Neural progenitor cell (in vitro differentiated cells): ENCODE data around the gene SF3A1. TPM values are rescaled to one million over a fixed set of nuclear protein-coding genes. Genes with fewer than 3 reads are reported as not detected.

Source experiments
- DNase-seq: peaks from one replicate; pipeline ENCODE4 v3.0.0-alpha.2; 2016; ENCODE audit warnings: low spot score
- H2AFZ ChIP-seq: fragments of 200-600 bp; sonication (generic); replicated peaks from 2 replicates; pipeline ENCODE4 v1.6.1; 2016; ENCODE audit warnings: antibody characterized with exemption
- H3F3A ChIP-seq: fragments of 200-600 bp; sonication (generic); 2 replicates; pipeline ENCODE4 v1.6.1; 2016; ENCODE audit warnings: antibody characterized with exemption, low read depth
- H3K27ac ChIP-seq: fragments of 200-600 bp; sonication (generic); 2 replicates; pipeline ENCODE4 v1.5.1; 2016; ENCODE audit warnings: mild to moderate bottlenecking
- H3K27me3 ChIP-seq: fragments of 200-600 bp; sonication (generic); 2 replicates; pipeline ENCODE4 v1.6.1; 2016; ENCODE audit warnings: mild to moderate bottlenecking, moderate library complexity
- H3K36me3 ChIP-seq: fragments of 200-600 bp; sonication (generic); 2 replicates; pipeline ENCODE4 v1.5.1; 2016
- H3K4me1 ChIP-seq: fragments of 200-600 bp; sonication (generic); 2 replicates; pipeline ENCODE4 v1.6.1; 2016; ENCODE audit warnings: mixed run types
- H3K4me2 ChIP-seq: fragments of 200-600 bp; sonication (generic); 2 replicates; pipeline ENCODE4 v1.6.1; 2016
- H3K4me3 ChIP-seq: fragments of 200-600 bp; sonication (generic); 2 replicates; pipeline ENCODE4 v1.5.1; 2016
- H3K79me2 ChIP-seq: fragments of 200-600 bp; sonication (generic); 2 replicates; pipeline ENCODE4 v1.6.1; 2016; ENCODE audit warnings: low read depth
- H3K9ac ChIP-seq: fragments of 200-600 bp; sonication (generic); 2 replicates; pipeline ENCODE4 v1.6.1; 2016
- H3K9me3 ChIP-seq: fragments of 200-600 bp; sonication (generic); 2 replicates; pipeline ENCODE4 v1.5.1; 2016; ENCODE audit warnings: low read depth
- H4K20me1 ChIP-seq: fragments of 200-600 bp; sonication (generic); 2 replicates; pipeline ENCODE4 v1.6.1; 2016; ENCODE audit warnings: low read depth
- H3K27ac Mint-ChIP-seq: 3 replicates; pipeline ENCODE4 v1.8.0; 2021; ENCODE audit warnings: mixed read lengths
- H3K27me3 Mint-ChIP-seq: 2 replicates; pipeline ENCODE4 v1.8.0; 2022; ENCODE audit warnings: low read depth, mild to moderate bottlenecking, inconsistent platforms, moderate library complexity, mixed read lengths; ENCODE audit not compliant: insufficient read depth
- H3K36me3 Mint-ChIP-seq: 3 replicates; pipeline ENCODE4 v1.8.0; 2021; ENCODE audit warnings: mixed read lengths
- H3K4me1 Mint-ChIP-seq: 3 replicates; pipeline ENCODE4 v1.8.0; 2021; ENCODE audit warnings: mixed read lengths
- H3K4me3 Mint-ChIP-seq: 3 replicates; pipeline ENCODE4 v1.8.0; 2021; ENCODE audit warnings: mild to moderate bottlenecking, moderate library complexity, mixed read lengths
- H3K9me3 Mint-ChIP-seq: 3 replicates; pipeline ENCODE4 v1.8.0; 2020; ENCODE audit warnings: mixed read lengths
- EZH2 ChIP-seq: fragments of 200-600 bp; sonication (generic); IDR thresholded peaks from 2 replicates; pipeline ENCODE4 v1.6.1; 2017; ENCODE audit warnings: antibody characterized with exemption, mild to moderate bottlenecking, moderate library complexity
- EZH2phosphoT487 ChIP-seq: fragments of 200-600 bp; sonication (generic); IDR thresholded peaks from 2 replicates; pipeline ENCODE4 v1.6.1; 2017; ENCODE audit warnings: antibody characterized with exemption
- total RNA-seq: library from RNA; depleted of rRNA; stranded (reverse); fragments of >200 nt; gene quantifications from 2 replicates; pipeline ENCODE4 v1.2.3, GENCODE V29; 2015; ENCODE audit warnings: low replicate concordance
- TF ChIP-seq, protein P1 (sequence below): fragments of 200-600 bp; sonication (generic); IDR thresholded peaks from 2 replicates; pipeline ENCODE4 v1.5.1; 2017; ENCODE audit warnings: antibody characterized with exemption, mild to moderate bottlenecking

Gene SF3A1
- total RNA-seq, 1 donor from 2014 or later: 29.2 TPM

DNA sequence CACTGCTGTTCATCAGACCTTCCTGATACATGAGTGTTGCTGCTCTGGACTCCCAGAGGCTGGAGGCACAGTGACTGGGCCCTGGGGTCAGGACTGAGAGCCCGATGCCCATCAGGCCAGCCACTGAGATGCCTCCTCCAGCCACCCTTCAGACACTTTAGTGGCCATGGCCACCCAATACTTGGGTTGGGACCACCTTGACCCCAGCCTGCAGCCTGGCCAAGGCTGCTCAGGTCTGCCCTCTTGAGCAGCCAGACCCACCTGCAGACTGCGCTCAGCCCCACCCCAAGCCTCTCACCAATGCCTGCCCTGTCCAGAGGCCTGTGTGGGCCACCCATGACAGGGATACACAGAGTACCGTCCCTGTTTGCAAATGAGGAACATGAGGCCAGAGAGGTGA lies 26.4 kb upstream of the SF3A1 start:
- TF ChIP-seq, protein P1, sequence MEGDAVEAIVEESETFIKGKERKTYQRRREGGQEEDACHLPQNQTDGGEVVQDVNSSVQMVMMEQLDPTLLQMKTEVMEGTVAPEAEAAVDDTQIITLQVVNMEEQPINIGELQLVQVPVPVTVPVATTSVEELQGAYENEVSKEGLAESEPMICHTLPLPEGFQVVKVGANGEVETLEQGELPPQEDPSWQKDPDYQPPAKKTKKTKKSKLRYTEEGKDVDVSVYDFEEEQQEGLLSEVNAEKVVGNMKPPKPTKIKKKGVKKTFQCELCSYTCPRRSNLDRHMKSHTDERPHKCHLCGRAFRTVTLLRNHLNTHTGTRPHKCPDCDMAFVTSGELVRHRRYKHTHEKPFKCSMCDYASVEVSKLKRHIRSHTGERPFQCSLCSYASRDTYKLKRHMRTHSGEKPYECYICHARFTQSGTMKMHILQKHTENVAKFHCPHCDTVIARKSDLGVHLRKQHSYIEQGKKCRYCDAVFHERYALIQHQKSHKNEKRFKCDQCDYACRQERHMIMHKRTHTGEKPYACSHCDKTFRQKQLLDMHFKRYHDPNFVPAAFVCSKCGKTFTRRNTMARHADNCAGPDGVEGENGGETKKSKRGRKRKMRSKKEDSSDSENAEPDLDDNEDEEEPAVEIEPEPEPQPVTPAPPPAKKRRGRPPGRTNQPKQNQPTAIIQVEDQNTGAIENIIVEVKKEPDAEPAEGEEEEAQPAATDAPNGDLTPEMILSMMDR: no peak
- TF ChIP-seq EZH2phosphoT487 (no peak), EZH2 (no peak)
- H3K4me3 Mint-ChIP-seq: no peak overlapping the region
- H3K79me2 ChIP-seq: no peaks in the 10 kb centered on the region
- H3K9me3 ChIP-seq: no peaks in the 10 kb centered on the region
- peaks cover 12% of the 10 kb centered on the region for H3K4me1 Mint-ChIP-seq
- no peaks in the 10 kb centered on the region for H3K36me3 ChIP-seq
- H3K27ac Mint-ChIP-seq: no peak overlapping the region
- no peaks in the 10 kb centered on the region for H4K20me1 ChIP-seq
- no peak overlapping the region for H2AFZ ChIP-seq
- peaks cover 6% of the 10 kb centered on the region for H3K4me1 ChIP-seq
- no peak overlapping the region for H3K4me2 ChIP-seq
- DNase-seq: no peak
- H3K36me3 Mint-ChIP-seq: peaks cover 10% of the 10 kb centered on the region
- no peak overlapping the region for H3K4me3 ChIP-seq
- H3F3A ChIP-seq: no peaks in the 10 kb centered on the region
- H3K9me3 Mint-ChIP-seq: no peaks in the 10 kb centered on the region
- no peak overlapping the region for H3K27ac ChIP-seq
- H3K27me3 Mint-ChIP-seq: peaks cover 5% of the 10 kb centered on the region
- no peaks in the 10 kb centered on the region for H3K27me3 ChIP-seq
- no peak overlapping the region for H3K9ac ChIP-seq

GRCh38 chr22:30382340-30382739 lies 25.6 kb upstream of the SF3A1 start:
- Histone ChIP-seq H3K4me2 (no peak overlapping the region), H3K79me2 (no peaks in the 10 kb centered on the region), H3K9me3 (no peaks in the 10 kb centered on the region), H3K9ac (no peak overlapping the region), H3K27me3 (no peaks in the 10 kb centered on the region), H3K36me3 (no peaks in the 10 kb centered on the region), H3F3A (no peaks in the 10 kb centered on the region), H3K27ac (no peak overlapping the region), H4K20me1 (no peaks in the 10 kb centered on the region), H2AFZ (no peak overlapping the region), H3K4me3 (no peak overlapping the region), H3K4me1 (peaks cover 6% of the 10 kb centered on the region)
- TF ChIP-seq, protein P1: no peak
- TF ChIP-seq EZH2phosphoT487: no peak
- H3K9me3 Mint-ChIP-seq: no peaks in the 10 kb centered on the region
- peaks cover 5% of the 10 kb centered on the region for H3K27me3 Mint-ChIP-seq
- no peak overlapping the region for H3K4me3 Mint-ChIP-seq
- peaks cover 13% of the 10 kb centered on the region for H3K36me3 Mint-ChIP-seq
- H3K4me1 Mint-ChIP-seq: peaks cover 8% of the 10 kb centered on the region
- H3K27ac Mint-ChIP-seq: no peak overlapping the region
- no peak for DNase-seq

DNA sequence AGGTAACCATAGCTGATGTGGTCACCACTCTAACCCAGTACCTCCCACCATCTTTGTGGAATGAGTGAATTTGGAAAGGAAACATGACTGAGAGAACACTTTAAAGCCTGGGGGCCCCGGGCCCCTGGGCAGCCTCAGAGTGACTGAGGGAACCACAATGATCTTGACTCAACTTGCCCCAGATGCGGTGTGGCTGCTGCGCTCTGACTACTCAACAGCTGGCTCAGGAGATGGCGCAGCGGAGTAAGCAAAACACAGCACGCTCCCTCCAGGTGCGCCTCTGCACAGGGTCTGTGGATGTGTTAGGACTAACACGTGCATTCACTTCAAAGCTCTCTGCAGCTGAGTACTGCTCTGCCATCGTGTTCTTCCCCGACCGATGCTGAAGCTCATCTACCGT lies 24.6 kb upstream of the SF3A1 start:
- peaks cover 13% of the 10 kb centered on the region for H3K36me3 Mint-ChIP-seq
- Histone ChIP-seq H3K27ac (no peak overlapping the region), H3K79me2 (no peaks in the 10 kb centered on the region), H3K27me3 (no peaks in the 10 kb centered on the region), H3K9ac (no peak overlapping the region), H4K20me1 (no peaks in the 10 kb centered on the region), H3K4me3 (no peak overlapping the region), H3K4me1 (peaks cover 2% of the 10 kb centered on the region), H3K9me3 (no peaks in the 10 kb centered on the region), H2AFZ (no peak overlapping the region), H3F3A (no peaks in the 10 kb centered on the region), H3K4me2 (no peak overlapping the region), H3K36me3 (no peaks in the 10 kb centered on the region)
- H3K4me3 Mint-ChIP-seq: peak overlapping the region; percentile 33
- DNase-seq: no peak
- H3K4me1 Mint-ChIP-seq: peaks cover 7% of the 10 kb centered on the region
- no peak overlapping the region for H3K27ac Mint-ChIP-seq
- peaks cover 7% of the 10 kb centered on the region for H3K27me3 Mint-ChIP-seq
- H3K9me3 Mint-ChIP-seq: no peaks in the 10 kb centered on the region
- TF ChIP-seq EZH2 (no peak), EZH2phosphoT487 (no peak)
- TF ChIP-seq, protein P1: no peak
